CD4-positive, alpha-beta memory T cell (primary cell): ENCODE data around the gene DIP2C. TPM values are rescaled to one million over a fixed set of nuclear protein-coding genes. Genes with fewer than 3 reads are reported as not detected.
"Not testable (repeated sequence)": the region's sequence is repeated elsewhere in the genome, so short reads cannot be mapped to it uniquely, and the experiment has no call there.

ENCODE experiments used
- CTCF ChIA-PET: fragments of 350-600 bp; sonication (Branson Sonifier 250); formaldehyde crosslinking; loops from one replicate; lab custom pipeline; 2021; ENCODE audit warnings: inconsistent platforms; ENCODE audit not compliant: partially characterized antibody; lab: Charles Lee
- POLR2A ChIA-PET: fragments of 350-600 bp; sonication (Branson Sonifier 250); formaldehyde crosslinking; loops from one replicate; lab custom pipeline; 2021; ENCODE audit not compliant: partially characterized antibody; lab: Charles Lee
- DNase-seq, 5 donors: peaks; one replicate each; pipeline versions ENCODE4 v3.0.0 to v3.0.0-alpha.2; 2020 to 2022; ENCODE audit warnings: mixed read lengths in 1 of 5
- H3K27ac ChIP-seq: one replicate; pipeline ENCODE4 v1.7.0; 2013; ENCODE audit warnings: low read depth, low read length
- H3K27me3 ChIP-seq: 2 replicates; pipeline ENCODE4 v1.7.0; 2013; ENCODE audit warnings: mild to moderate bottlenecking, low read length, moderate library complexity; ENCODE audit not compliant: insufficient read depth
- H3K36me3 ChIP-seq: 2 replicates; pipeline ENCODE4 v1.7.0; 2013; ENCODE audit warnings: mild to moderate bottlenecking, low read length, moderate library complexity; ENCODE audit not compliant: insufficient read depth
- H3K4me1 ChIP-seq: 2 replicates; pipeline ENCODE4 v1.7.0; 2013; ENCODE audit warnings: mild to moderate bottlenecking, low read length, moderate library complexity; ENCODE audit not compliant: insufficient read depth
- H3K4me3 ChIP-seq, 2 donors: one replicate each; pipeline ENCODE4 v1.7.0; 2013; ENCODE audit warnings: low read length in 2 of 2, mild to moderate bottlenecking in 1 of 2
- H3K9me3 ChIP-seq, 2 donors: one replicate each; pipeline ENCODE4 v1.7.0; 2013; ENCODE audit warnings: low read length in 2 of 2, control low read depth in 1 of 2; ENCODE audit not compliant: control insufficient read depth in 1 of 2
- H3K27ac Mint-ChIP-seq, 7 donors: one replicate each; pipeline ENCODE4 v1.8.0; 2020 to 2021; ENCODE audit warnings: mixed read lengths in 7 of 7, mild to moderate bottlenecking in 6 of 7, inconsistent platforms in 3 of 7, moderate library complexity in 3 of 7
- H3K27me3 Mint-ChIP-seq, 2 donors: one replicate each; pipeline ENCODE4 v1.8.0; 2020 to 2021; ENCODE audit warnings: mixed read lengths in 2 of 2
- H3K36me3 Mint-ChIP-seq, 2 donors: one replicate each; pipeline ENCODE4 v1.8.0; 2020 to 2021; ENCODE audit warnings: mixed read lengths in 2 of 2, inconsistent platforms in 1 of 2, mild to moderate bottlenecking in 1 of 2
- H3K4me1 Mint-ChIP-seq, 4 donors: one replicate each; pipeline ENCODE4 v1.8.0; 2020 to 2021; ENCODE audit warnings: mixed read lengths in 4 of 4, mild to moderate bottlenecking in 1 of 4
- H3K4me3 Mint-ChIP-seq, 8 donors: one replicate each; pipeline ENCODE4 v1.8.0; 2020 to 2021; ENCODE audit warnings: mixed read lengths in 8 of 8, mild to moderate bottlenecking in 7 of 8, moderate library complexity in 6 of 8, inconsistent platforms in 3 of 8
- H3K9me3 Mint-ChIP-seq, 8 donors: one replicate each; pipeline ENCODE4 v1.8.0; 2020 to 2021; ENCODE audit warnings: mixed read lengths in 8 of 8, mild to moderate bottlenecking in 5 of 8, inconsistent platforms in 3 of 8, moderate library complexity in 1 of 8
- intact Hi-C: fragments of 100-400 bp; cut with micrococcal nuclease; formaldehyde crosslinking; loops from one replicate; pipeline ENCODE4 v1.15.1; 2023
- polyA plus RNA-seq, 2 donors: library from polyadenylated mRNA; unstranded; fragments of 300-500 nt; fragmentation: Illumina TruSeq; gene quantifications; one replicate each; pipeline ENCODE4 v1.2.3, GENCODE V29; 2021
- total RNA-seq, 2 experiments: library from RNA; stranded (reverse); gene quantifications; one replicate each; pipeline ENCODE4 v1.2.3, GENCODE V29; 2021

Gene DIP2C
- total and polyA plus RNA-seq, 4 experiments from 2014 or later = 1.1 to 6.0 (median 3.9) TPM

GRCh38 chr10:326350-326749 is 363.1 kb downstream of the DIP2C start:
- POLR2A ChIA-PET = no interaction called here

GRCh38 chr10:325282-325681 is 364.2 kb downstream of the DIP2C start:
- peak overlapping the region in 1 of 7 donors; percentile 27 for H3K27ac Mint-ChIP-seq
- Histone ChIP-seq H3K9me3 (no peaks in the 10 kb centered on the region), H3K4me1 (peaks cover 26% of the 10 kb centered on the region), H3K27ac (no peak overlapping the region), H3K27me3 (no peaks in the 10 kb centered on the region), H3K36me3 (no peaks in the 10 kb centered on the region), H3K4me3 (no peak overlapping the region)
- peaks cover 5 to 16% of the 10 kb centered on the region in 2 donors for H3K36me3 Mint-ChIP-seq
- CTCF ChIA-PET = no interaction called here
- peaks cover 20 to 37% (median 27%) of the 10 kb centered on the region in 4 donors for H3K4me1 Mint-ChIP-seq
- POLR2A ChIA-PET = no interaction called here
- intact Hi-C loops = no loop called here
- H3K27me3 Mint-ChIP-seq = no peaks in the 10 kb centered on the region
- no peak overlapping the region for H3K4me3 Mint-ChIP-seq
- H3K9me3 Mint-ChIP-seq = no peaks in the 10 kb centered on the region
- DNase-seq = no peak

More at GRCh38 chr10:326350-326749, 363.1 kb downstream of the DIP2C start:
- Mint-ChIP-seq H3K4me1 (peaks cover 20 to 35% (median 30%) of the 10 kb centered on the region in 4 donors), H3K27ac (no peak overlapping the region), H3K4me3 (no peak overlapping the region), H3K36me3 (peaks cover 2 to 13% of the 10 kb centered on the region in 2 donors), H3K9me3 (no peaks in the 10 kb centered on the region), H3K27me3 (no peaks in the 10 kb centered on the region)
- Histone ChIP-seq H3K4me3 (no peak overlapping the region), H3K4me1 (peaks cover 29% of the 10 kb centered on the region), H3K27me3 (no peaks in the 10 kb centered on the region), H3K36me3 (no peaks in the 10 kb centered on the region), H3K27ac (no peak overlapping the region), H3K9me3 (no peaks in the 10 kb centered on the region)
- intact Hi-C loops = no loop called here
- DNase-seq = no peak
- CTCF ChIA-PET = no interaction called here

GRCh38 chr10:324593-324992 is 364.9 kb downstream of the DIP2C start:
- CTCF ChIA-PET = interaction anchor here (1.5 kb wide), 2 partner anchors 9 to 21 kb away, joined by 3 read pairs; no protein-coding TSS in a partner anchor

GRCh38 chr10:323651-324293 is 365.7 kb downstream of the DIP2C start:
- Histone ChIP-seq H3K36me3 (no peaks in the 10 kb centered on the region), H3K4me1 (peaks cover 15% of the 10 kb centered on the region), H3K4me3 (peak overlapping the region; percentile 29 to 46), H3K27me3 (no peaks in the 10 kb centered on the region), H3K27ac (no peak overlapping the region), H3K9me3 (no peaks in the 10 kb centered on the region)
- ChIA-PET CTCF (interaction anchor here (1.5 kb wide), 2 partner anchors 10 to 20 kb away, joined by 3 read pairs; no protein-coding TSS in a partner anchor), POLR2A (interaction anchor here (1.0 to 1.9 kb wide), 2 partner anchors 10 to 13 kb away, joined by 5 to 6 read pairs; no protein-coding TSS in a partner anchor)
- Mint-ChIP-seq H3K9me3 (no peaks in the 10 kb centered on the region), H3K4me3 (peak overlapping the region; percentile 77 to 88 (median 82)), H3K27me3 (no peaks in the 10 kb centered on the region), H3K27ac (peak overlapping the region; percentile 38 to 78 (median 65)), H3K4me1 (peaks cover 13 to 26% (median 17%) of the 10 kb centered on the region in 4 donors), H3K36me3 (peaks cover 5 to 21% of the 10 kb centered on the region in 2 donors)
- peak; percentile 31 to 63 (median 38) for DNase-seq
- intact Hi-C loops = loop anchor here (1.0 kb wide), 1 partner anchor 147 kb away; no protein-coding TSS in a partner anchor

More at GRCh38 chr10:324593-324992, 364.9 kb downstream of the DIP2C start:
- H3K27me3 Mint-ChIP-seq = no peaks in the 10 kb centered on the region
- H3K4me3 Mint-ChIP-seq = peak overlapping the region in 7 of 8 donors; percentile 59 to 87 (median 81)
- H3K36me3 ChIP-seq = no peaks in the 10 kb centered on the region
- H3K9me3 ChIP-seq = no peaks in the 10 kb centered on the region
- no peaks in the 10 kb centered on the region for H3K27me3 ChIP-seq
- H3K27ac Mint-ChIP-seq = peak overlapping the region in 6 of 7 donors; percentile 38 to 75 (median 64)
- intact Hi-C loops = loop anchor here (1.0 kb wide), 1 partner anchor 146 kb away; no protein-coding TSS in a partner anchor
- DNase-seq = no peak
- POLR2A ChIA-PET = interaction anchor here (1.9 kb wide), 1 partner anchor 13 kb away, joined by 5 read pairs; no protein-coding TSS in a partner anchor
- peaks cover 19% of the 10 kb centered on the region for H3K4me1 ChIP-seq
- H3K27ac ChIP-seq = no peak overlapping the region
- H3K9me3 Mint-ChIP-seq = no peaks in the 10 kb centered on the region
- H3K4me3 ChIP-seq = no peak overlapping the region
- H3K4me1 Mint-ChIP-seq = peaks cover 19 to 32% (median 22%) of the 10 kb centered on the region in 4 donors
- peaks cover 5 to 21% of the 10 kb centered on the region in 2 donors for H3K36me3 Mint-ChIP-seq

- H3K4me1 Mint-ChIP-seq = peaks cover 10 to 26% (median 15%) of the 10 kb centered on the region in 4 donors
- POLR2A ChIA-PET = interaction anchor here (1.9 kb wide), 1 partner anchor 14 kb away, joined by 5 read pairs; no protein-coding TSS in a partner anchor
- H3K27ac Mint-ChIP-seq = peak overlapping the region in 1 of 7 donors; percentile 66
- H3K4me3 ChIP-seq, H3K9me3 Mint-ChIP-seq, H3K9me3 ChIP-seq, H3K27me3 ChIP-seq, DNase-seq, CTCF ChIA-PET, H3K36me3 ChIP-seq, intact Hi-C loops, H3K27me3 Mint-ChIP-seq, H3K4me3 Mint-ChIP-seq, H3K27ac ChIP-seq: not testable (repeated sequence)
- H3K36me3 Mint-ChIP-seq = peaks cover 5 to 21% of the 10 kb centered on the region in 2 donors
- peaks cover 15% of the 10 kb centered on the region for H3K4me1 ChIP-seq
These were observed 366.4 kb downstream of the DIP2C start for GRCh38 chr10:323046-323445.

- H3K4me3 ChIP-seq = no peak overlapping the region
- no peaks in the 10 kb centered on the region for H3K27me3 Mint-ChIP-seq
- no peak for DNase-seq
- peaks cover 18 to 26% (median 22%) of the 10 kb centered on the region in 4 donors for H3K4me1 Mint-ChIP-seq
- H3K9me3 Mint-ChIP-seq = no peaks in the 10 kb centered on the region
- ChIA-PET POLR2A (no interaction called here), CTCF (no interaction called here)
- no peaks in the 10 kb centered on the region for H3K9me3 ChIP-seq
- peak overlapping the region in 2 of 8 donors; percentile 12 to 44 for H3K4me3 Mint-ChIP-seq
- H3K4me1 ChIP-seq = peaks cover 15% of the 10 kb centered on the region
- intact Hi-C loops = no loop called here
- H3K27ac ChIP-seq = no peak overlapping the region
- H3K36me3 ChIP-seq = no peaks in the 10 kb centered on the region
- peak overlapping the region in 1 of 7 donors; percentile 66 for H3K27ac Mint-ChIP-seq
- peaks cover 12 to 17% of the 10 kb centered on the region in 2 donors for H3K36me3 Mint-ChIP-seq
- H3K27me3 ChIP-seq = no peaks in the 10 kb centered on the region
These were observed 368.7 kb downstream of the DIP2C start for GRCh38 chr10:320771-321170.

- H3K27ac Mint-ChIP-seq = peak overlapping the region in 2 of 7 donors; percentile 36 to 41
- H3K9me3 Mint-ChIP-seq = no peaks in the 10 kb centered on the region
- H3K9me3 ChIP-seq = no peaks in the 10 kb centered on the region
- peaks cover 8 to 12% of the 10 kb centered on the region in 2 donors for H3K36me3 Mint-ChIP-seq
- H3K36me3 ChIP-seq = no peaks in the 10 kb centered on the region
- H3K4me1 Mint-ChIP-seq = peaks cover 20 to 32% (median 22%) of the 10 kb centered on the region in 4 donors
- no peaks in the 10 kb centered on the region for H3K27me3 ChIP-seq
- no peaks in the 10 kb centered on the region for H3K27me3 Mint-ChIP-seq
- H3K4me3 ChIP-seq = no peak overlapping the region
- POLR2A ChIA-PET = interaction anchor here (0.6 kb wide), 1 partner anchor 19 kb away, joined by 3 read pairs; no protein-coding TSS in a partner anchor
- DNase-seq = no peak
- intact Hi-C loops = no loop called here
- H3K27ac ChIP-seq = no peak overlapping the region
- peaks cover 13% of the 10 kb centered on the region for H3K4me1 ChIP-seq
- CTCF ChIA-PET = no interaction called here
- H3K4me3 Mint-ChIP-seq = no peak overlapping the region
These were observed 371.5 kb downstream of the DIP2C start for GRCh38 chr10:317926-318325.
